K562 (cell line): ENCODE measurements around the gene LRRC61. TPM values are rescaled to one million over a fixed set of nuclear protein-coding genes. Genes with fewer than 3 reads are reported as not detected.

Experiments used
- BCL6 ChIP-seq: fragments of 250-450 bp; sonication (Bioruptor Pico); IDR thresholded peaks from 2 replicates; pipeline ENCODE4 v1.4.0; 2020
- CXXC5 ChIP-seq: fragments of 250-450 bp; sonication (Bioruptor Pico); IDR thresholded peaks from 2 replicates; pipeline ENCODE4 v1.8.0; 2022; ENCODE audit warnings: inconsistent platforms, mild to moderate bottlenecking, moderate library complexity
- FOXK2 ChIP-seq, 2 experiments: fragments of 450-650 bp; IDR thresholded peaks in 1 of 2; conservative IDR thresholded peaks in 1 of 2; 2 replicates each; pipeline ENCODE4 v1.6.1; 2016; ENCODE audit warnings: low read depth in 2 of 2, mild to moderate bottlenecking in 1 of 2
- NFE2 ChIP-seq: IDR thresholded peaks from 2 replicates; pipeline ENCODE4 v1.6.1; 2014; ENCODE audit warnings: antibody characterized with exemption, low read depth
- POLR2H ChIP-seq: IDR thresholded peaks from 2 replicates; pipeline ENCODE4 v1.6.1; 2016; ENCODE audit warnings: missing genetic modification characterization, low read depth, mild to moderate bottlenecking, control low read depth, missing compliant biosample characterization, moderate library complexity
- RCOR1 ChIP-seq, 2 experiments: IDR thresholded peaks; 2 replicates each; pipeline ENCODE4 v1.6.1; 2012; ENCODE audit warnings: low read depth in 2 of 2, low read length in 2 of 2, borderline replicate concordance in 1 of 2, improper control_type of control experiment in 1 of 2
- SMAD3 ChIP-seq: fragments of 450-650 bp; formaldehyde crosslinking; conservative IDR thresholded peaks from 2 replicates; pipeline ENCODE4 v1.4.0; 2020; ENCODE audit warnings: mild to moderate bottlenecking
- SMARCA5 ChIP-seq: fragments of 450-650 bp; IDR thresholded peaks from 2 replicates; pipeline ENCODE4 v1.6.1; 2016
- YY1 ChIP-seq, 3 experiments: IDR thresholded peaks; 2 replicates each; pipeline ENCODE4 v1.6.1; 2011; ENCODE audit warnings: low read length in 2 of 3, mild to moderate bottlenecking in 2 of 3, moderate library complexity in 2 of 3, borderline replicate concordance in 1 of 3, control low read depth in 1 of 3, low read depth in 1 of 3; ENCODE audit not compliant: insufficient read depth in 3 of 3, insufficient replicate concordance in 2 of 3, control insufficient read depth in 1 of 3, insufficient read length in 1 of 3; ENCODE audit errors: extremely low read depth in 1 of 3
- ZBTB12 ChIP-seq: fragments of 250-450 bp; sonication (Bioruptor Pico); IDR thresholded peaks from 2 replicates; pipeline ENCODE4 v1.4.0; 2020
- polyA plus RNA-seq, 8 experiments: library from polyadenylated mRNA; depleted of rRNA in 4 of 8; stranded (reverse) in 5 of 8; unstranded in 3 of 8; fragments of >200 nt; fragmentation: Nextera tagmentation in 2 of 8; fragmentation: Illumina TruSeq in 1 of 8; extraction: Ambion mirVana in 2 of 8; extraction: Trizol in 1 of 8; gene quantifications; 2 replicates each; pipeline versions ENCODE4 v1.2.1 to v1.2.3, GENCODE V29; 2011 to 2014; ENCODE audit warnings: inconsistent platforms in 1 of 8, missing spikeins in 1 of 8
- total RNA-seq, 7 experiments: library from RNA; depleted of rRNA in 6 of 7; stranded (reverse); fragments of >200 nt in 6 of 7; fragmentation: Illumina TruSeq in 2 of 7; extraction: Trizol in 2 of 7; gene quantifications; 2 replicates each; pipeline versions ENCODE4 v1.2.1 to v1.2.3, GENCODE V29; 2011 to 2021; ENCODE audit warnings: low replicate concordance in 1 of 7
- TF ChIP-seq, protein P1 (sequence below): fragments of 450-650 bp; IDR thresholded peaks from 2 replicates; pipeline ENCODE4 v1.7.1; 2018; ENCODE audit warnings: mild to moderate bottlenecking, low read depth; ENCODE audit not compliant: partially characterized antibody
- TF ChIP-seq, protein P2 (sequence below): fragments of 250-450 bp; sonication (Bioruptor Pico); IDR thresholded peaks from 2 replicates; pipeline ENCODE4 v1.9.0; 2021; ENCODE audit warnings: mild to moderate bottlenecking, inconsistent platforms
- TF ChIP-seq, protein P3 (sequence below), 3 experiments: fragments of 200-800 bp in 1 of 3; fragments of 250-450 bp in 1 of 3; fragments of 450-650 bp in 1 of 3; sonication (Bioruptor Pico) in 1 of 3; sonication (Bioruptor generic) in 1 of 3; formaldehyde crosslinking in 1 of 3; IDR thresholded peaks; 2 replicates each; pipeline versions ENCODE4 v1.6.1 to v1.8.0; 2016 to 2022; ENCODE audit warnings: mild to moderate bottlenecking in 2 of 3, missing genetic modification characterization in 2 of 3, missing compliant biosample characterization in 1 of 3, moderate library complexity in 1 of 3
- TF ChIP-seq, protein P4 (sequence below): fragments of 250-450 bp; sonication (Bioruptor Pico); IDR thresholded peaks from 2 replicates; pipeline ENCODE4 v1.8.0; 2021; ENCODE audit warnings: moderate library complexity, mild to moderate bottlenecking, inconsistent platforms

Gene LRRC61
- total and polyA plus RNA-seq, 9 of the 15 experiments (the other 6 are each of a cell fraction or from before 2014, with no cell fraction given) = 1.3 to 55.2 (median 35.2) TPM

DNA sequence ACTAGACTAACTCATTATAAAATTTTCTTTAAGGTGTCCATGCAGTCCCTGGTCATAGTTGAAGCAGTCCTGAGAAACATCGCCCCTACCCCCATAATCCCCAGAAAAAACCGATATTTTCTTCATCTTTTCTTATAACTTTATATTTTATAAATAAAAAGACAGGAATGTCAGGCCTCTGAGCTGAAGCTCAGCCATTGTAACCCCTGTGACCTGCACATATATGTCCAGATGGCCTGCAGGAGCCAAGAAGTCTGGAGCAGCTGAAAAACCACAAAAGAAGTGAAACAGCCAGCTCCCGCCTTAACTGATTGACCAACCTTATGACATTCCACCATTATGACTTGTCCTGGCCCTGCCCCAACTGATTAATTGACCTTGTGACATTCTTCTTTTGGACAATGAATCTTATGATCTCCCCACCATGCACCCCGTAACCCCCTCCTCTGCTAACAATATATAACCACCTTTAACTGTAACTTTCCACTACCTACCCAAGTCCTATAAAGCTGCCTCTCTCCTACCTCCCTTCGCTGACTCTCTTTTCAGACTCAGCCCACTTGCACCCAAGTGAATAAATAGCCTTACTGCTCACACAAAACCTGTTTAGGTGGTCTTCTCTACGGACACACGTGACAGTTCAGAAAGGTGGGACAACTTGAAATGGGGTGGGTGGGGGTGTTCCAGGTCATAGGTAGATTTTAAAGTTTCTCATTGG lies 10.3 kb upstream of the LRRC61 start (continued):
- TF ChIP-seq, protein P1, sequence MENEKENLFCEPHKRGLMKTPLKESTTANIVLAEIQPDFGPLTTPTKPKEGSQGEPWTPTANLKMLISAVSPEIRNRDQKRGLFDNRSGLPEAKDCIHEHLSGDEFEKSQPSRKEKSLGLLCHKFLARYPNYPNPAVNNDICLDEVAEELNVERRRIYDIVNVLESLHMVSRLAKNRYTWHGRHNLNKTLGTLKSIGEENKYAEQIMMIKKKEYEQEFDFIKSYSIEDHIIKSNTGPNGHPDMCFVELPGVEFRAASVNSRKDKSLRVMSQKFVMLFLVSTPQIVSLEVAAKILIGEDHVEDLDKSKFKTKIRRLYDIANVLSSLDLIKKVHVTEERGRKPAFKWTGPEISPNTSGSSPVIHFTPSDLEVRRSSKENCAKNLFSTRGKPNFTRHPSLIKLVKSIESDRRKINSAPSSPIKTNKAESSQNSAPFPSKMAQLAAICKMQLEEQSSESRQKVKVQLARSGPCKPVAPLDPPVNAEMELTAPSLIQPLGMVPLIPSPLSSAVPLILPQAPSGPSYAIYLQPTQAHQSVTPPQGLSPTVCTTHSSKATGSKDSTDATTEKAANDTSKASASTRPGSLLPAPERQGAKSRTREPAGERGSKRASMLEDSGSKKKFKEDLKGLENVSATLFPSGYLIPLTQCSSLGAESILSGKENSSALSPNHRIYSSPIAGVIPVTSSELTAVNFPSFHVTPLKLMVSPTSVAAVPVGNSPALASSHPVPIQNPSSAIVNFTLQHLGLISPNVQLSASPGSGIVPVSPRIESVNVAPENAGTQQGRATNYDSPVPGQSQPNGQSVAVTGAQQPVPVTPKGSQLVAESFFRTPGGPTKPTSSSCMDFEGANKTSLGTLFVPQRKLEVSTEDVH = peak; percentile 71
- TF ChIP-seq, protein P2, sequence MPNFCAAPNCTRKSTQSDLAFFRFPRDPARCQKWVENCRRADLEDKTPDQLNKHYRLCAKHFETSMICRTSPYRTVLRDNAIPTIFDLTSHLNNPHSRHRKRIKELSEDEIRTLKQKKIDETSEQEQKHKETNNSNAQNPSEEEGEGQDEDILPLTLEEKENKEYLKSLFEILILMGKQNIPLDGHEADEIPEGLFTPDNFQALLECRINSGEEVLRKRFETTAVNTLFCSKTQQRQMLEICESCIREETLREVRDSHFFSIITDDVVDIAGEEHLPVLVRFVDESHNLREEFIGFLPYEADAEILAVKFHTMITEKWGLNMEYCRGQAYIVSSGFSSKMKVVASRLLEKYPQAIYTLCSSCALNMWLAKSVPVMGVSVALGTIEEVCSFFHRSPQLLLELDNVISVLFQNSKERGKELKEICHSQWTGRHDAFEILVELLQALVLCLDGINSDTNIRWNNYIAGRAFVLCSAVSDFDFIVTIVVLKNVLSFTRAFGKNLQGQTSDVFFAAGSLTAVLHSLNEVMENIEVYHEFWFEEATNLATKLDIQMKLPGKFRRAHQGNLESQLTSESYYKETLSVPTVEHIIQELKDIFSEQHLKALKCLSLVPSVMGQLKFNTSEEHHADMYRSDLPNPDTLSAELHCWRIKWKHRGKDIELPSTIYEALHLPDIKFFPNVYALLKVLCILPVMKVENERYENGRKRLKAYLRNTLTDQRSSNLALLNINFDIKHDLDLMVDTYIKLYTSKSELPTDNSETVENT = 0 out of 2 replicates have a peak, but pooled peaks have one; percentile 9
- TF ChIP-seq ZBTB12 (peak; percentile 59; the same call in 1 of the 2 replicates), RCOR1 (IDR thresholded peaks at IDR 0.05; ENCODE audit: borderline replicate concordance in 1 of 2, low read depth in 2 of 2, low read length in 2 of 2) (peak in 1 of 2 experiments; percentile 75; a peak in 2 of 4 replicates), YY1 (IDR thresholded peaks at IDR 0.05; ENCODE audit: borderline replicate concordance in 1 of 3, control insufficient read depth in 1 of 3, extremely low read depth in 1 of 3, insufficient read depth in 3 of 3, insufficient read length in 1 of 3, insufficient replicate concordance in 2 of 3, low read depth in 1 of 3, low read length in 2 of 3) (peak in 1 of 3 experiments; percentile 70), BCL6 (peak; percentile 68; the same call in 1 of the 2 replicates), NFE2 (peak; percentile 57), SMAD3 (CRISPR knock-in tag) (peak; percentile 89), CXXC5 (CRISPR knock-in tag) (peak; percentile 84), POLR2H (0 out of 2 replicates have a peak, but pooled peaks have one; percentile 50), FOXK2 (conservative IDR thresholded peaks at IDR 0.05 in 1 of 2, IDR thresholded peaks at IDR 0.05 in 1 of 2; ENCODE audit: low read depth in 2 of 2) (peak in 1 of 2 experiments; percentile 38; a peak in 3 of 4 replicates), SMARCA5 (peak; percentile 61; the same call in 1 of the 2 replicates)
- TF ChIP-seq, protein P3, sequence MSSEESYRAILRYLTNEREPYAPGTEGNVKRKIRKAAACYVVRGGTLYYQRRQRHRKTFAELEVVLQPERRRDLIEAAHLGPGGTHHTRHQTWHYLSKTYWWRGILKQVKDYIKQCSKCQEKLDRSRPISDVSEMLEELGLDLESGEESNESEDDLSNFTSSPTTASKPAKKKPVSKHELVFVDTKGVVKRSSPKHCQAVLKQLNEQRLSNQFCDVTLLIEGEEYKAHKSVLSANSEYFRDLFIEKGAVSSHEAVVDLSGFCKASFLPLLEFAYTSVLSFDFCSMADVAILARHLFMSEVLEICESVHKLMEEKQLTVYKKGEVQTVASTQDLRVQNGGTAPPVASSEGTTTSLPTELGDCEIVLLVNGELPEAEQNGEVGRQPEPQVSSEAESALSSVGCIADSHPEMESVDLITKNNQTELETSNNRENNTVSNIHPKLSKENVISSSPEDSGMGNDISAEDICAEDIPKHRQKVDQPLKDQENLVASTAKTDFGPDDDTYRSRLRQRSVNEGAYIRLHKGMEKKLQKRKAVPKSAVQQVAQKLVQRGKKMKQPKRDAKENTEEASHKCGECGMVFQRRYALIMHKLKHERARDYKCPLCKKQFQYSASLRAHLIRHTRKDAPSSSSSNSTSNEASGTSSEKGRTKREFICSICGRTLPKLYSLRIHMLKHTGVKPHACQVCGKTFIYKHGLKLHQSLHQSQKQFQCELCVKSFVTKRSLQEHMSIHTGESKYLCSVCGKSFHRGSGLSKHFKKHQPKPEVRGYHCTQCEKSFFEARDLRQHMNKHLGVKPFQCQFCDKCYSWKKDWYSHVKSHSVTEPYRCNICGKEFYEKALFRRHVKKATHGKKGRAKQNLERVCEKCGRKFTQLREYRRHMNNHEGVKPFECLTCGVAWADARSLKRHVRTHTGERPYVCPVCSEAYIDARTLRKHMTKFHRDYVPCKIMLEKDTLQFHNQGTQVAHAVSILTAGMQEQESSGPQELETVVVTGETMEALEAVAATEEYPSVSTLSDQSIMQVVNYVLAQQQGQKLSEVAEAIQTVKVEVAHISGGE (CRISPR knock-in tag; IDR thresholded peaks at IDR 0.05) = peak in 1 of 3 experiments; percentile 79; a peak in 2 of 6 replicates
- TF ChIP-seq, protein P4, sequence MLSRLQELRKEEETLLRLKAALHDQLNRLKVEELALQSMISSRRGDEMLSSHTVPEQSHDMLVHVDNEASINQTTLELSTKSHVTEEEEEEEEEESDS (CRISPR knock-in tag) = 0 out of 2 replicates have a peak, but pooled peaks have one; percentile 22
